ENCODE measurements around the gene CPSF4L.

DNA sequence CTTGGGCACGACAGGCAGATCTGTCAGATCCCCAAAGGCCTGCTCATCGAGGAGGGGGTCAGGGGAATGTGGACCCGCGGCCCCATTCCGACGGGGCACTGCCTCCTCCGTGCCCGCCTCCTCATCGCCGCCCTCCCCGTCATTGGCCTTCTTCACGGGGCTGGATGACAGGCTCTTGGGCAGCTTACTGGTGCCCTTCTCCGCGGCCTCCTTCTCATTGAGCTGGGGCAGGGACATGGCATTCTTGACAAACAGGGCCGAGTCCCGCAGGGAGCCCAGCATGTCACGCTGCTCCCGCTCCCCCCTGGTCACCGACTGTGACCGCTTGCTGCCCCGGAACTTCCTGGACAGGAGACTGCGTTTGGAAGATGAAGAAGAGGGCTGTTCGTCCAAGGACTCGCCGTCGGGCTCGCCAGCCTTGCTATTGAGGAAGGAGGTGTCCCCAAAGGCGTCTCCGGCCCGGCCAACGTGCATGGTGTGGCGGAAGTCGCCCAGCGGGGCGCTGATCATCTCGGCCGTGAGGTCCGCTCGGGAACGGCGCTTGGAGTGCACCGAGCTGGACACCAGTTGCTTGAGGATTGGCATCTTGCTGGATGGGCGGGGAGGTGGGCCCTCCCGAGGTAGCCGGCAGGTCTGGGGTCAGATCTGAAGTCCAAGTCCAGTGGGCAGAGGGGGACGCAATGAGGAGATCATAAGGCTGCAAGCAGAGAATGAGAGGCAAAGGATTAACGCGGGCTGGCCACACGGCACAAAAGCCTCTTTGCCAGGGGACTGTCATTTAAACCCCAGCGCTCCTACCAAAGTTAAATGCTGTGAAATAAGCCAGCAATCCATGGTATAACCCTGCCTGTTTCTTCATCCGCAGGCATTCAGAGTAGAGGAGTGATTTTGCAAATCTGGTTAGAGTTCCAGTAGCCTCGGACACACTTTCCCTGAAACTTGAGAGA, 24.5 kb upstream of the CPSF4L start:
- TF ChIP-seq, protein P1, sequence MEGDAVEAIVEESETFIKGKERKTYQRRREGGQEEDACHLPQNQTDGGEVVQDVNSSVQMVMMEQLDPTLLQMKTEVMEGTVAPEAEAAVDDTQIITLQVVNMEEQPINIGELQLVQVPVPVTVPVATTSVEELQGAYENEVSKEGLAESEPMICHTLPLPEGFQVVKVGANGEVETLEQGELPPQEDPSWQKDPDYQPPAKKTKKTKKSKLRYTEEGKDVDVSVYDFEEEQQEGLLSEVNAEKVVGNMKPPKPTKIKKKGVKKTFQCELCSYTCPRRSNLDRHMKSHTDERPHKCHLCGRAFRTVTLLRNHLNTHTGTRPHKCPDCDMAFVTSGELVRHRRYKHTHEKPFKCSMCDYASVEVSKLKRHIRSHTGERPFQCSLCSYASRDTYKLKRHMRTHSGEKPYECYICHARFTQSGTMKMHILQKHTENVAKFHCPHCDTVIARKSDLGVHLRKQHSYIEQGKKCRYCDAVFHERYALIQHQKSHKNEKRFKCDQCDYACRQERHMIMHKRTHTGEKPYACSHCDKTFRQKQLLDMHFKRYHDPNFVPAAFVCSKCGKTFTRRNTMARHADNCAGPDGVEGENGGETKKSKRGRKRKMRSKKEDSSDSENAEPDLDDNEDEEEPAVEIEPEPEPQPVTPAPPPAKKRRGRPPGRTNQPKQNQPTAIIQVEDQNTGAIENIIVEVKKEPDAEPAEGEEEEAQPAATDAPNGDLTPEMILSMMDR (conservative IDR thresholded peaks at IDR 0.05; ENCODE audit: low read depth, low read length), result no peak
- TF ChIP-seq EZH2 (IDR thresholded peaks at IDR 0.05; ENCODE audit: borderline replicate concordance, low read depth, low read length, poor library complexity, severe bottlenecking), result no peak

Data from A673 (cell line).